ENCODE results near the gene LSAMP. TPM values are rescaled to one million over a fixed set of nuclear protein-coding genes. Genes with fewer than 3 reads are reported as not detected.

LSAMP gene
- total and polyA plus RNA-seq, 2 donors (not counting 3 experiments of a cell fraction or from before 2014, with no cell fraction given), result not detected

DNA sequence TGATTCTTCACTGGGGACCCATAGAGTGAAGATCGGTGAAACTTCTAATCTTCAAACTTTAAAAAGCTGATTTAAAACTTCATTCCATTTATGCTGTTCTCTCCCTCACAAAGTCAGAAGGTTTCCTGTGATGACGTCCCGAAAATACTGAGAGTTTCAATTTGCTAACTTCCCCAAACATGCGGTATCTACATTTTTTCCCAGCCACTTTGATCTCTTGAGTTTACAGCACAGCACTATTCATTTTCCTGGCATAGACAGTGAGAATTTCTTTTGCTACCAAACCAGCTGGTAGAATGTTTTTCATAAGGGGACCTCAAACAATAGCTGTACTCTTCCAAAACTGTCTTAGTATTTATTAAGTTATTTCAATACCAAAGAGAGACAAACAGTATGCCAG lies 156.8 kb downstream of the LSAMP start:
- no TSS peak for BruUV-seq (replicated peaks)
- H3K4me1 ChIP-seq (ENCODE audit: control insufficient read depth, extremely low read depth, insufficient read depth, low read length), result no peaks in the 10 kb centered on the region
- ChIA-PET CTCF (no interaction called here), POLR2A (no interaction called here)
- no peaks in the 10 kb centered on the region for H3K27me3 ChIP-seq (ENCODE audit: control insufficient read depth in 2 of 2, insufficient read depth in 2 of 2, low read length in 2 of 2)
- TF ChIP-seq JUN (IDR thresholded peaks at IDR 0.05; ENCODE audit: borderline replicate concordance, insufficient read depth, insufficient read length, low read depth) (no peak), EZH2 (IDR thresholded peaks at IDR 0.05; ENCODE audit: borderline replicate concordance, low read depth, low read length, severe bottlenecking) (no peak), POLR2A (IDR thresholded peaks at IDR 0.05; ENCODE audit: low read depth, low read length) (no peak), MAX (IDR thresholded peaks at IDR 0.05; ENCODE audit: insufficient read depth, insufficient read length) (no peak), MYC (IDR thresholded peaks at IDR 0.05; ENCODE audit: low read depth, low read length) (no peak), CTCF (IDR thresholded peaks at IDR 0.05; ENCODE audit: extremely low read depth in 1 of 2, insufficient read depth in 1 of 2, low read depth in 1 of 2, low read length in 2 of 2) (no peak), POLR2AphosphoS5 (IDR thresholded peaks at IDR 0.05; ENCODE audit: insufficient read depth, low read depth, low read length) (no peak), GATA2 (IDR thresholded peaks at IDR 0.05; ENCODE audit: insufficient read depth, insufficient read length, low read depth, low read length) (no peak), FOS (IDR thresholded peaks at IDR 0.05; ENCODE audit: borderline replicate concordance, insufficient read depth, low read length) (no peak)
- DNase-seq (ENCODE audit: low read depth, low spot score), result no peak
- no peaks in the 10 kb centered on the region for H3K79me2 ChIP-seq (ENCODE audit: control insufficient read depth, insufficient read depth, low read length)
- no peak overlapping the region for H3K4me2 ChIP-seq (ENCODE audit: insufficient read depth, low read length)
- H3K9ac ChIP-seq (replicated peaks; ENCODE audit: extremely low read depth, insufficient read depth, low read length), result no peak overlapping the region
- H3K36me3 ChIP-seq (ENCODE audit: control insufficient read depth in 2 of 2, extremely low read depth in 1 of 2, insufficient read depth in 2 of 2, low read length in 2 of 2), result no peaks in the 10 kb centered on the region
- FAIRE-seq, result no peak
- no peak overlapping the region for H3K4me3 ChIP-seq (replicated peaks in 1 of 3; ENCODE audit: insufficient read depth in 1 of 3, low read depth in 1 of 3, low read length in 3 of 3)
- dilution Hi-C loops (cut with MboI; ENCODE audit: extremely low pct_ligation_motif_present, low sequenced_read_pairs) (no loop called here), intact Hi-C loops (cut with micrococcal nuclease) (no loop called here)
- H2AFZ ChIP-seq (ENCODE audit: low read depth, low read length), result no peak overlapping the region
- H3K9me1 ChIP-seq (replicated peaks; ENCODE audit: control insufficient read depth, extremely low read depth, insufficient read depth, low read length), result no peaks in the 10 kb centered on the region
- H4K20me1 ChIP-seq (replicated peaks; ENCODE audit: control insufficient read depth, extremely low read depth, insufficient read depth, low read length), result no peaks in the 10 kb centered on the region
- no peaks in the 10 kb centered on the region for H3K9me3 ChIP-seq (replicated peaks; ENCODE audit: control insufficient read depth, insufficient read depth, low read length)
- no peak overlapping the region for H3K27ac ChIP-seq (ENCODE audit: insufficient read depth, low read depth, low read length)
